Upper lobe of right lung (tissue), 1 donor: Measurements from ENCODE around the gene MT1M. TPM values are rescaled to one million over a fixed set of nuclear protein-coding genes. Genes with fewer than 3 reads are reported as not detected.

Experiments used
- ATAC-seq: fragments of 200-7000 bp; cut with Tn5 transposase; one replicate; pipeline ENCODE4 v1.9.1; 2020; ENCODE audit warnings: mild to moderate bottlenecking, moderate library complexity
- DNase-seq: peaks from one replicate; pipeline ENCODE4 v3.0.0-alpha.2; 2020
- H3K27ac ChIP-seq: fragments of 200-600 bp; one replicate; pipeline ENCODE4 v1.8.0; 2022
- H3K27me3 ChIP-seq: fragments of 200-600 bp; one replicate; pipeline ENCODE4 v1.8.0; 2022; ENCODE audit warnings: mild to moderate bottlenecking
- H3K36me3 ChIP-seq: fragments of 200-600 bp; one replicate; pipeline ENCODE4 v1.8.0; 2022
- H3K4me1 ChIP-seq: fragments of 200-600 bp; one replicate; pipeline ENCODE4 v1.8.0; 2022
- H3K4me3 ChIP-seq: fragments of 200-600 bp; one replicate; pipeline ENCODE4 v1.8.0; 2022; ENCODE audit warnings: mild to moderate bottlenecking
- H3K9me3 ChIP-seq: fragments of 200-600 bp; one replicate; pipeline ENCODE4 v1.8.0; 2022
- CTCF ChIP-seq: fragments of 200-600 bp; IDR thresholded peaks from one replicate; pipeline ENCODE4 v1.8.0; 2022; ENCODE audit warnings: antibody characterized with exemption
- intact Hi-C: fragments of 100-400 bp; cut with DNase I; formaldehyde crosslinking; loops from one replicate; pipeline ENCODE4 v1.11.0; 2022
- total RNA-seq: library from RNA; stranded (reverse); fragmentation: NEBNext Ultra II Directional; extraction: Animal tissue kit (Norgen Biotek cat#: 25700); gene quantifications from one replicate; pipeline ENCODE4 v1.2.1, GENCODE V29; 2021
- donor health status: DM: no; HTN: yes; CAD: no; lungs with severe emphysema.

The MT1M gene
- total RNA-seq, 1 donor from 2014 or later = 40.3 TPM

GRCh38 chr16:56643833-56644232, 11.4 kb downstream of the MT1M start:
- Histone ChIP-seq H3K36me3 (no peaks in the 10 kb centered on the region), H3K4me3 (peak overlapping the region; percentile 37), H3K4me1 (peaks cover 16% of the 10 kb centered on the region), H3K9me3 (no peaks in the 10 kb centered on the region), H3K27ac (no peak overlapping the region), H3K27me3 (peaks cover 32% of the 10 kb centered on the region)
- intact Hi-C loops = no loop called here
- no peak for TF ChIP-seq CTCF
- no peak for DNase-seq
- no peak for ATAC-seq

- intact Hi-C loops = no loop called here
Observed at GRCh38 chr16:56645311-56645710, 12.9 kb downstream of the MT1M start.

GRCh38 chr16:56645838-56646237, 13.4 kb downstream of the MT1M start:
- ATAC-seq (no peak), DNase-seq (no peak)
- H3K36me3 ChIP-seq = no peaks in the 10 kb centered on the region
- intact Hi-C loops = no loop called here
- H3K4me1 ChIP-seq = peaks cover 12% of the 10 kb centered on the region
- TF ChIP-seq CTCF = no peak
- H3K4me3 ChIP-seq = no peak overlapping the region
- H3K27me3 ChIP-seq = peaks cover 26% of the 10 kb centered on the region
- no peaks in the 10 kb centered on the region for H3K9me3 ChIP-seq
- no peak overlapping the region for H3K27ac ChIP-seq

More at GRCh38 chr16:56645311-56645710, 12.9 kb downstream of the MT1M start:
- DNase-seq (no peak), ATAC-seq (no peak)
- H3K9me3 ChIP-seq = no peaks in the 10 kb centered on the region
- no peak for TF ChIP-seq CTCF
- no peak overlapping the region for H3K4me3 ChIP-seq
- H3K27ac ChIP-seq = no peak overlapping the region
- H3K4me1 ChIP-seq = peaks cover 12% of the 10 kb centered on the region
- H3K36me3 ChIP-seq = no peaks in the 10 kb centered on the region
- peaks cover 26% of the 10 kb centered on the region for H3K27me3 ChIP-seq

DNA sequence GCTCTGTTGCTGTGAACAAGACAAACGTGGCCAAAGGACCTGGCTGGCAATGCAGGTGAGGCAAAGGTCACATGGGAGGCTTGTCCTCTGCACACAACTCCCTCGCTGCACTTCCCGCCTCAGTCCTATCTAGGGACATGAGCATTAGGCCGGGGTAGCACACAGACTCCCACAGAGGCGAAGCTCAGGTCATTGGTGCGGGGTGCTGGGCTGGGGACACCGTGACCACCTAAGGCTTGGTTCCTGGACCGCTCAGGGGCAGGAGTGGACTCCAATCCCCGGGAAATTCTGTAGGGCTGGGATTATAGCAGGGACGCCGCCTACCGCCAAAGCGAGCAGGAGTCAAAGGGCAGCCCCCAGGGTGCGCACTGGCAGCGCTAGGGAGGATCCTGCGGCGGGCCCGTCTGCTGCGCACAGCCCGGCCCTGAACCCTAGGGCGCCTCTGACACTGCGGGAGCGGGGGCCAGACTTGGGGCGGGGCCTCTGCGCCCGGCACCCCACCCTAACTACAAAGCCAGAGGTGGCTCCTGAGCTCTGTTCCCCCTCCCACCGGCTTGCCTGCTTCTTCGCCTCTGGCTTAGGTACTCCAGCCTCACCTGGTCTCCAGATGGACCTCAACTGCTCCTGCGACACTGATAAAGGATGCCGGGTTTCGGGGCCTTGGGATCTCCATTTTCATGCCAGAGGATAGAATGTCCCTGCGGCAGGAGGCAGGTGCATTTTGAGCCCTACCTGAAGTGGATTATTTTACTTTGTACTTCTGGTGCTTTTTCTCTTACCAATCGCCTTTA, 15.4 kb downstream of the MT1M start:
- ATAC-seq = no peak
- H3K9me3 ChIP-seq = no peaks in the 10 kb centered on the region
- no peak for TF ChIP-seq CTCF
- peaks cover 26% of the 10 kb centered on the region for H3K27me3 ChIP-seq
- H3K36me3 ChIP-seq = no peaks in the 10 kb centered on the region
- peaks cover 12% of the 10 kb centered on the region for H3K4me1 ChIP-seq
- DNase-seq = no peak
- H3K27ac ChIP-seq = no peak overlapping the region
- no peak overlapping the region for H3K4me3 ChIP-seq
- intact Hi-C loops = no loop called here

DNA sequence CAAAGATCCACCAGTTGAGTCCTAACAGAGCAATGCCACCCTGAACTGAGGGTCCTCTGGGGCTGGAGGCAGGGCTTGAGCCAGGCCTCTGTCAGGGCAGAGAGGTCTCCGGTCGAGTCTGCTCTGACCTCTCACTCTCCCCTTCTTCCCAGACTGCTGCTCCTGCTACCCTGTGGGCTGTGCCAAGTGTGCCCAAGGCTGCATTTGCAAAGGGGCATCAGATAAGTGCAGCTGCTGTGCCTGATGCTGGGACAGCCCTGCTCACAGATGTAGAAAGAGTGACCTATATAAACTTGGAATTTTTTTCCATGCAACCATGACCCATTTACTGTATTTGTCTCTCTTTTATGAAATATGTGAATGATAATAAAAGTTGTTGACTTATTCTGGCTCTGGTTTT, 16.8 kb downstream of the MT1M start:
- ATAC-seq (no peak), DNase-seq (no peak)
- TF ChIP-seq CTCF = no peak
- H3K4me1 ChIP-seq = no peaks in the 10 kb centered on the region
- no peaks in the 10 kb centered on the region for H3K36me3 ChIP-seq
- H3K4me3 ChIP-seq = no peak overlapping the region
- H3K27ac ChIP-seq = no peak overlapping the region
- no peaks in the 10 kb centered on the region for H3K9me3 ChIP-seq
- intact Hi-C loops = no loop called here
- H3K27me3 ChIP-seq = peaks cover 26% of the 10 kb centered on the region
